HG03045 (cell line): Measurements from ENCODE around the gene TTC28.
"Not testable (repeated sequence)": the region's sequence is repeated elsewhere in the genome, so short reads cannot be mapped to it uniquely, and the experiment has no call there.

ENCODE experiments used
- ATAC-seq: cut with Tn5 transposase; IDR thresholded peaks from one replicate; pipeline ENCODE4 v1.9.1; 2021; ENCODE audit warnings: mild to moderate bottlenecking, moderate library complexity; ENCODE audit not compliant: unreplicated experiment

Gene TTC28

GRCh38 chr22:28208036-28208435, 471.6 kb downstream of the TTC28 start:
- ATAC-seq: no peak

- ATAC-seq: no peak
These were observed 472.2 kb downstream of the TTC28 start for GRCh38 chr22:28207281-28208030.

GRCh38 chr22:28205926-28206325, 473.7 kb downstream of the TTC28 start:
- no peak for ATAC-seq

GRCh38 chr22:28204382-28204781, 475.3 kb downstream of the TTC28 start:
- ATAC-seq: no peak

- no peak for ATAC-seq
These were observed 476.4 kb downstream of the TTC28 start for GRCh38 chr22:28203286-28203685.

GRCh38 chr22:28198692-28199091, 480.9 kb downstream of the TTC28 start:
- ATAC-seq: no peak

- ATAC-seq: not testable (repeated sequence)
These were observed 488.1 kb downstream of the TTC28 start for GRCh38 chr22:28191571-28191970.

- no peak for ATAC-seq
These were observed 491.3 kb downstream of the TTC28 start for GRCh38 chr22:28188178-28188879.

GRCh38 chr22:28187612-28188011, 492.0 kb downstream of the TTC28 start:
- ATAC-seq: no peak

- no peak for ATAC-seq
These were observed 493.0 kb downstream of the TTC28 start for GRCh38 chr22:28186641-28187040.

GRCh38 chr22:28185130-28185529, 494.5 kb downstream of the TTC28 start:
- no peak for ATAC-seq

GRCh38 chr22:28183078-28183860, 496.4 kb downstream of the TTC28 start:
- no peak for ATAC-seq

GRCh38 chr22:28180804-28181731, 498.6 kb downstream of the TTC28 start:
- ATAC-seq: no peak

- ATAC-seq: no peak
These were observed 500.2 kb downstream of the TTC28 start for GRCh38 chr22:28179392-28179791.

- no peak for ATAC-seq
These were observed 503.7 kb downstream of the TTC28 start for GRCh38 chr22:28175730-28176492.

GRCh38 chr22:28174509-28174908, 505.1 kb downstream of the TTC28 start:
- no peak for ATAC-seq

GRCh38 chr22:28172892-28173670, 506.6 kb downstream of the TTC28 start:
- no peak for ATAC-seq

- no peak for ATAC-seq
These were observed 507.9 kb downstream of the TTC28 start for GRCh38 chr22:28171712-28172111.

GRCh38 chr22:28171115-28171514, 508.5 kb downstream of the TTC28 start:
- ATAC-seq: no peak
